ENCODE data around the gene TOR2A.

The TOR2A gene

DNA sequence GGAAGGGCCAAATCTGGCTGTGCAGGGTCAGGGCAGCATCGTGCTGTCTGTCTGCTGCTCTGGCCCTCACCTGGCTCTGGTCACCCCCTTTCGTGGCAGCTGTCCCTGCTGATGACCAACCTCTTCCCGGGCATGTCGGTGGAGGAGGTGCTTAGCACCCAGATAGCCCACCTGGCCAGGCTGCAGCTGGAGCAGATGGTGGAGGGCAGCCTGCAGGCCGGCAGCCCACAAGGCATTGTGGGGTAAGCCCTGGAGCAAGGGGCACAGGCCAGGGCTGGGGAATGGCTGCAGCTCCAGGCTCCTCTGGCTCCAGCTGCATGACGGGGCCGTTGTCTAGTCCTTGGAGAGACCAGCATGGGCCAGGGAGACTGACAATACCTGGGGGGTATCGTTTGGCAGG is 8.2 kb downstream of the TOR2A start:
- no peak for TF ChIP-seq CTCF (conservative IDR thresholded peaks at IDR 0.05; ENCODE audit: low read length)
- TF ChIP-seq EZH2phosphoT487 (IDR thresholded peaks at IDR 0.05; ENCODE audit: borderline replicate concordance): no peak
- H3K27me3 ChIP-seq (ENCODE audit: insufficient read depth, low read length, poor library complexity, severe bottlenecking): no peaks in the 10 kb centered on the region
- H3F3A ChIP-seq (ENCODE audit: low read depth): no peaks in the 10 kb centered on the region
- no peak overlapping the region for H3K9ac ChIP-seq (ENCODE audit: low read depth, low read length, poor library complexity, severe bottlenecking)
- H3K79me2 ChIP-seq (ENCODE audit: insufficient read depth, low read length): no peaks in the 10 kb centered on the region
- H3K4me2 ChIP-seq (ENCODE audit: low read depth, low read length, poor library complexity, severe bottlenecking): no peak overlapping the region
- H3K4me1 ChIP-seq (ENCODE audit: insufficient read depth, low read length, poor library complexity, severe bottlenecking): no peaks in the 10 kb centered on the region
- no peaks in the 10 kb centered on the region for H3K9me3 ChIP-seq (ENCODE audit: insufficient read depth, low read depth, low read length)
- no peaks in the 10 kb centered on the region for H3K36me3 ChIP-seq (ENCODE audit: insufficient read depth, low read length)
- H4K20me1 ChIP-seq (ENCODE audit: insufficient read depth, low read length, poor library complexity, severe bottlenecking): no peaks in the 10 kb centered on the region
- no peak overlapping the region for H2AFZ ChIP-seq (ENCODE audit: low read length)
- H3K4me3 ChIP-seq (ENCODE audit: low read length, poor library complexity, severe bottlenecking): no peak overlapping the region
- H3K9me2 ChIP-seq (replicated peaks; ENCODE audit: low read depth, low read length): no peaks in the 10 kb centered on the region

DNA sequence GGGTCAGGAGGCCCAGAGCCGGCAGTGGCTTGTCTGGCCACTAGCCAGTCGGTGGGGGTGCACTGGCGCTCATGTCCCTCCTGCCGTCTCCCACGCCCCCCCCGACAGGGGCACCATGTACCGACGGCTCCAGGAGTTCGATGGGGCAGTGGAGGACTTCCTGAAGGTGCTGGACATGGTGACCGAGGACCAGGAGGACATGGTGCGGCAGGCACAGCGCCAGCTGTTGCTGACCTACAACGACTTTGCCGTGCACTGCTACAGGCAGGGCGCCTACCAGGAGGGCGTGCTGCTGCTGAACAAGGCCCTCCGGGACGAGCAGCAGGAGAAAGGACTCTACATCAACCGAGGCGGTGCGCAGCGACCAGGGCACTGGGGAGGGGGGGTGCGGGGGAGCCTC is 11.1 kb downstream of the TOR2A start:
- Histone ChIP-seq H3F3A (ENCODE audit: low read depth) (no peaks in the 10 kb centered on the region), H3K36me3 (ENCODE audit: insufficient read depth, low read length) (no peaks in the 10 kb centered on the region), H3K9me2 (replicated peaks; ENCODE audit: low read depth, low read length) (no peaks in the 10 kb centered on the region), H4K20me1 (ENCODE audit: insufficient read depth, low read length, poor library complexity, severe bottlenecking) (no peaks in the 10 kb centered on the region), H3K9me3 (ENCODE audit: insufficient read depth, low read depth, low read length) (no peaks in the 10 kb centered on the region), H3K4me2 (ENCODE audit: low read depth, low read length, poor library complexity, severe bottlenecking) (no peak overlapping the region), H3K79me2 (ENCODE audit: insufficient read depth, low read length) (no peaks in the 10 kb centered on the region), H2AFZ (ENCODE audit: low read length) (no peak overlapping the region), H3K9ac (ENCODE audit: low read depth, low read length, poor library complexity, severe bottlenecking) (no peak overlapping the region), H3K4me1 (ENCODE audit: insufficient read depth, low read length, poor library complexity, severe bottlenecking) (peaks cover 14% of the 10 kb centered on the region), H3K27me3 (ENCODE audit: insufficient read depth, low read length, poor library complexity, severe bottlenecking) (no peaks in the 10 kb centered on the region), H3K4me3 (ENCODE audit: low read length, poor library complexity, severe bottlenecking) (no peak overlapping the region)
- TF ChIP-seq EZH2phosphoT487 (IDR thresholded peaks at IDR 0.05; ENCODE audit: borderline replicate concordance) (no peak), CTCF (conservative IDR thresholded peaks at IDR 0.05; ENCODE audit: low read length) (no peak)

DNA sequence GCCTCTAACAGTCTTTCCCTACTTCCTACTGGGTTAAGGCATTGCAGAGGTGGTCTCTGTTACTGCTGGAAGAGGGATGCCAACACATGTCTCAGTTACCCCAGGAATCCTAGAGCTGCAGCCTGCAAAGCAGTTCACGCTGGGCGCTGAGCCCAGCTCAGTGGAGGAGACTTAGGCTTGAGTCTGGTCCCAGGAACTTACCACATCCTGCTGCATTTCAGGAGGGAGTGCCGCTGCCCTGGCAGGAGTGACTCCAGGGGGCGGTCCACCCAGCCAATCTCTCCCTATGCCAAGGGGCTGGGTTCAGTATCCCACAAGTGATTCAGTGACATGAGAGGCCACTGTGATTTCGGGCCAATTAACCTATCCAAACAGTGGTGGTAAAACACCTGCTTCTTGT is 11.7 kb downstream of the TOR2A start:
- Histone ChIP-seq H3K4me2 (ENCODE audit: low read depth, low read length, poor library complexity, severe bottlenecking) (no peak overlapping the region), H3K9me2 (replicated peaks; ENCODE audit: low read depth, low read length) (no peaks in the 10 kb centered on the region), H2AFZ (ENCODE audit: low read length) (no peak overlapping the region), H4K20me1 (ENCODE audit: insufficient read depth, low read length, poor library complexity, severe bottlenecking) (no peaks in the 10 kb centered on the region), H3K9ac (ENCODE audit: low read depth, low read length, poor library complexity, severe bottlenecking) (no peak overlapping the region), H3K4me3 (ENCODE audit: low read length, poor library complexity, severe bottlenecking) (no peak overlapping the region), H3K4me1 (ENCODE audit: insufficient read depth, low read length, poor library complexity, severe bottlenecking) (peaks cover 15% of the 10 kb centered on the region), H3F3A (ENCODE audit: low read depth) (no peaks in the 10 kb centered on the region), H3K27me3 (ENCODE audit: insufficient read depth, low read length, poor library complexity, severe bottlenecking) (no peaks in the 10 kb centered on the region), H3K36me3 (ENCODE audit: insufficient read depth, low read length) (no peaks in the 10 kb centered on the region), H3K79me2 (ENCODE audit: insufficient read depth, low read length) (no peaks in the 10 kb centered on the region), H3K9me3 (ENCODE audit: insufficient read depth, low read depth, low read length) (no peaks in the 10 kb centered on the region)
- TF ChIP-seq CTCF (conservative IDR thresholded peaks at IDR 0.05; ENCODE audit: low read length) (no peak), EZH2phosphoT487 (IDR thresholded peaks at IDR 0.05; ENCODE audit: borderline replicate concordance) (no peak)

Data from Loucy (cell line).